ES-I3 (cell line): ENCODE results near the gene NXT2.
"Not testable (repeated sequence)": the region's sequence is repeated elsewhere in the genome, so short reads cannot be mapped to it uniquely, and the experiment has no call there.

Experiments used
- H3K36me3 ChIP-seq: 2 replicates; pipeline ENCODE4 v1.6.1; 2013; ENCODE audit warnings: mild to moderate bottlenecking, low read length, control low read depth, moderate library complexity; ENCODE audit not compliant: insufficient read depth
- H3K4me1 ChIP-seq: 2 replicates; pipeline ENCODE4 v1.6.1; 2013; ENCODE audit warnings: mild to moderate bottlenecking, control low read depth, low read length; ENCODE audit not compliant: insufficient read depth
- H3K9ac ChIP-seq: 2 replicates; pipeline ENCODE4 v1.6.1; 2013; ENCODE audit warnings: low read depth, mild to moderate bottlenecking, low read length, moderate library complexity
- H3K9me3 ChIP-seq: 2 replicates; pipeline ENCODE4 v1.6.1; 2013; ENCODE audit warnings: mild to moderate bottlenecking, low read length, moderate library complexity; ENCODE audit not compliant: control insufficient read depth, insufficient read depth

Gene NXT2

GRCh38 chrX:109536439-109537323 is at the start of gene NXT2:
Gene NXT2 (plus strand): TSS chrX:109536844. CDS start chrX:109537007, 163 bp downstream.
- no peaks in the 10 kb centered on the region for H3K36me3 ChIP-seq
- H3K9me3 ChIP-seq, result no peaks in the 10 kb centered on the region
- H3K4me1 ChIP-seq, result no peaks in the 10 kb centered on the region

GRCh38 chrX:109487640-109488039 is 49.0 kb upstream of the NXT2 start:
- no peaks in the 10 kb centered on the region for H3K36me3 ChIP-seq
- H3K9me3 ChIP-seq, result no peaks in the 10 kb centered on the region
- H3K9ac ChIP-seq, result no peak overlapping the region
- peaks cover 12% of the 10 kb centered on the region for H3K4me1 ChIP-seq

More at GRCh38 chrX:109536439-109537323, at the start of gene NXT2:
- peak within 1 kb of the TSS; percentile 93 for H3K9ac ChIP-seq

- H3K36me3 ChIP-seq, result no peaks in the 10 kb centered on the region
- H3K9me3 ChIP-seq, result no peaks in the 10 kb centered on the region
- peaks cover 12% of the 10 kb centered on the region for H3K4me1 ChIP-seq
- H3K9ac ChIP-seq, result no peak overlapping the region
Observed at GRCh38 chrX:109489174-109489573, 47.5 kb upstream of the NXT2 start.

- Histone ChIP-seq H3K4me1 (no peaks in the 10 kb centered on the region), H3K9me3 (no peaks in the 10 kb centered on the region), H3K36me3 (no peaks in the 10 kb centered on the region), H3K9ac (no peak overlapping the region)
Observed at GRCh38 chrX:109498434-109498833, 38.2 kb upstream of the NXT2 start.

GRCh38 chrX:109501176-109501575 is 35.5 kb upstream of the NXT2 start:
- no peaks in the 10 kb centered on the region for H3K4me1 ChIP-seq
- no peak overlapping the region for H3K9ac ChIP-seq
- H3K9me3 ChIP-seq, result no peaks in the 10 kb centered on the region
- no peaks in the 10 kb centered on the region for H3K36me3 ChIP-seq

GRCh38 chrX:109508915-109509314 is 27.7 kb upstream of the NXT2 start:
- H3K4me1 ChIP-seq, result no peaks in the 10 kb centered on the region
- no peak overlapping the region for H3K9ac ChIP-seq
- no peaks in the 10 kb centered on the region for H3K9me3 ChIP-seq
- H3K36me3 ChIP-seq, result no peaks in the 10 kb centered on the region

- H3K9ac ChIP-seq, result no peak overlapping the region
- no peaks in the 10 kb centered on the region for H3K36me3 ChIP-seq
- no peaks in the 10 kb centered on the region for H3K4me1 ChIP-seq
Observed at GRCh38 chrX:109511113-109511512, 25.5 kb upstream of the NXT2 start.

GRCh38 chrX:109519001-109519400 is 17.6 kb upstream of the NXT2 start:
- Histone ChIP-seq H3K9ac (no peak overlapping the region), H3K4me1 (no peaks in the 10 kb centered on the region), H3K9me3 (no peaks in the 10 kb centered on the region), H3K36me3 (no peaks in the 10 kb centered on the region)

More at GRCh38 chrX:109511113-109511512, 25.5 kb upstream of the NXT2 start:
- no peaks in the 10 kb centered on the region for H3K9me3 ChIP-seq

GRCh38 chrX:109533005-109533404 is 3.6 kb upstream of the NXT2 start:
- Histone ChIP-seq H3K9ac (no peak overlapping the region), H3K9me3 (no peaks in the 10 kb centered on the region), H3K36me3 (no peaks in the 10 kb centered on the region), H3K4me1 (no peaks in the 10 kb centered on the region)

- Histone ChIP-seq H3K36me3 (no peaks in the 10 kb centered on the region), H3K9me3 (no peaks in the 10 kb centered on the region)
Observed at GRCh38 chrX:109533631-109534030, 3.0 kb upstream of the NXT2 start.

GRCh38 chrX:109534933-109535332 is 1.7 kb upstream of the NXT2 start:
- H3K9ac ChIP-seq, result no peak overlapping the region
- no peaks in the 10 kb centered on the region for H3K9me3 ChIP-seq
- no peaks in the 10 kb centered on the region for H3K4me1 ChIP-seq
- no peaks in the 10 kb centered on the region for H3K36me3 ChIP-seq

More at GRCh38 chrX:109533631-109534030, 3.0 kb upstream of the NXT2 start:
- Histone ChIP-seq H3K9ac (no peak overlapping the region), H3K4me1 (no peaks in the 10 kb centered on the region)

- no peaks in the 10 kb centered on the region for H3K36me3 ChIP-seq
Observed at GRCh38 chrX:109535578-109535977, 1.1 kb upstream of the NXT2 start.

GRCh38 chrX:109537324-109537665 is 651 bp downstream of the NXT2 start:
- no peaks in the 10 kb centered on the region for H3K36me3 ChIP-seq

More at GRCh38 chrX:109535578-109535977, 1.1 kb upstream of the NXT2 start:
- H3K9ac ChIP-seq, result peak overlapping the region; percentile 93; the same call in 1 of the 2 replicates
- no peaks in the 10 kb centered on the region for H3K9me3 ChIP-seq
- H3K4me1 ChIP-seq, result no peaks in the 10 kb centered on the region

GRCh38 chrX:109539007-109539406 is 2.4 kb downstream of the NXT2 start:
- not testable (repeated sequence) for H3K9me3 ChIP-seq, H3K4me1 ChIP-seq, H3K36me3 ChIP-seq, H3K9ac ChIP-seq

More at GRCh38 chrX:109537324-109537665, 651 bp downstream of the NXT2 start:
- H3K9ac ChIP-seq, result peak overlapping the region; percentile 93
- no peaks in the 10 kb centered on the region for H3K9me3 ChIP-seq
- H3K4me1 ChIP-seq, result no peaks in the 10 kb centered on the region

GRCh38 chrX:109553862-109554261 is 17.2 kb downstream of the NXT2 start:
- H3K9me3 ChIP-seq, result no peaks in the 10 kb centered on the region
- no peaks in the 10 kb centered on the region for H3K4me1 ChIP-seq
- no peaks in the 10 kb centered on the region for H3K36me3 ChIP-seq
- H3K9ac ChIP-seq, result no peak overlapping the region
